HG03460 (cell line): Measurements from ENCODE around the gene AFF3.
"Not testable (repeated sequence)": the region's sequence is repeated elsewhere in the genome, so short reads cannot be mapped to it uniquely, and the experiment has no call there.

ENCODE experiments used
- ATAC-seq: cut with Tn5 transposase; IDR thresholded peaks from one replicate; pipeline ENCODE4 v1.9.1; 2021; ENCODE audit not compliant: unreplicated experiment

Gene AFF3

DNA sequence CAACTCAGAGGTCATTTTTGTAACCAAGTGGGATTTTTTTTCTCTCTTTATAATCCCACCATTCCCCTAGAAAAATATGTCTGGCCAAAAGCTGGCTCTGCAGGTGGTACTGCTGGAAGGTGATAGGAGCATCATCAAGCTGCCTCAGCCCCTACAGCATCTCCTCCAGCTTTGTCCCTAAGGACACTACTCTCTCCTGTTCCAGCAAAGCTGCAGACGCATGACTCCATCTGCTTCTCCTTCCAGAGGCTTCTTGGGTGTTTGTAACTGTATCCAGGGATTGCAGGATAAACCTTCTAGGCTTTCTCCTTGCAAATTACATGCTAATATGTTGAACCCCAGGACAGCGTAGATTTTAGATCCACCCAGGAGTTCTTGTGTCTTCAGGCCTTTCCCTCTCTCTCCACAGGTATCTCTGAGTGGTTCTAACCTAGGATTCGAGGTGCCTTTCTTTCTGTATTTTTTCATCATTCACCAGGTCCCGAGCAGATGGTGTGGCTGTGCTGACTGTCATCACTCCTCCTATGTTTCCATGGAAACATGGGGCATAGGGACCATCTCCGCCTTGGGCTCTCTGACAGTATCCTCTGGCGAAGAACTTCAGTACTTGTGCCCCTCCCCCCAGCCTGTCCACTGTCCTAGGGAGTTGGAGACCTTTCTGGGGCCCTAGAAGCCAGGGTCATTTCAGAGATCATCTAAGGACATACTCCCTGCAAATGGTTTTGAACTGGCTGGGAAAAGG is 34.3 kb downstream of the AFF3 start:
- no peak for ATAC-seq

DNA sequence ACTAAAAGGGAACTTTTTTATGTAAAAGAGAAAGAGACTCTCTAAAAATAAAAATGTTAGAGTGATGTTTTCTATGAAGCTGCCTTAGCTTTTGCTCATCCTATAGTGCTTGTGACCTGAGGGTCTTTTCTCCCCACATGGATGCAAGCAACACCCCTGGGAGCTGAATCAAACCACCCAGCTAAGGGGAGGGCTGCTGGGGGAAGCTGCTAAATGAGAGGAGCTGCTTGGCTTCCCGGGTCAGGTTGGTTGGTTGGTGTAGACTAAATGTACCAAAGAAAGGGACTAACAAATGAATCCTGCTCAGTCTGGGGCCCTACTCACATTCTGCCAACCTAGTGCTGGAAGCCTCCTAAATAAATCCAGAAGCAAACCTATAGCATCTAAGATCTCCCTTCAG is 35.0 kb downstream of the AFF3 start:
- no peak for ATAC-seq

DNA sequence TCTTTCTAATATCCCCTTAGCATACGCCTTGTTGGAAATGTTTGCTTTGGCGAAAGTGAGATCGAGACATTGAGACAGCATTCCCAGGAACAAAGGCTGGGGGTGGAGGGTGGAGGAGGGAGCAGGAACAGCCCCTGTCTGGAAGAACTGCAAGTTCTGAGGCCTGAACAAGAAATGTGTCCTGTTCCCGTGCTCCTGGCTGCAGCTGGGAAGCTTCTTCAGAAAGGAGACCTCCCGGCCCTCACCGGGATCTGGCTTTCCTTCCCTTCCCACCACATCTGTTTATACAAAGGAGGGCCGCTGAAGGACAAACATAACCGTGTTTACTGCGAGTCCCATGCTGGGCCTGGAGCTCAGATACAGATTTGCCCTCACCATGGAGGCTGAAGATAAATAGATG is 35.9 kb downstream of the AFF3 start:
- no peak for ATAC-seq

DNA sequence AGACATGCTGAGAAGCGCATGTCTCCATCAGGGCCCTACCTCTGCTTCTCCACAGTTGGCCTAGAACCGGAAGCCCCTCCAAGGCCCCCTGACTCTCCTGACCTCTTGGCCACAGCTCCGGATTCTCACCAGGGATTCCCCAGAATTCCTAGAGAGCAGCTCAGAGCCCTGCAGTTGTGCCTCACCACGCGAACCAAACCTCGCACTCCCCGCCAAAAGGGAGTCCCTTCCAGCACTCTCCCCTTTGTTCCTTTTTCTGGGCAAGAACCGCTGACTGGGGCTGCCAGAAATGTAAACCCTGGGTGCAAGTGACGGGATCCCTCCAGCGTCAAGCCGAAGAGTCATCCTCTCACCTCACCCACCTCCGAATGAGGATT is 36.7 kb downstream of the AFF3 start:
- no peak for ATAC-seq

DNA sequence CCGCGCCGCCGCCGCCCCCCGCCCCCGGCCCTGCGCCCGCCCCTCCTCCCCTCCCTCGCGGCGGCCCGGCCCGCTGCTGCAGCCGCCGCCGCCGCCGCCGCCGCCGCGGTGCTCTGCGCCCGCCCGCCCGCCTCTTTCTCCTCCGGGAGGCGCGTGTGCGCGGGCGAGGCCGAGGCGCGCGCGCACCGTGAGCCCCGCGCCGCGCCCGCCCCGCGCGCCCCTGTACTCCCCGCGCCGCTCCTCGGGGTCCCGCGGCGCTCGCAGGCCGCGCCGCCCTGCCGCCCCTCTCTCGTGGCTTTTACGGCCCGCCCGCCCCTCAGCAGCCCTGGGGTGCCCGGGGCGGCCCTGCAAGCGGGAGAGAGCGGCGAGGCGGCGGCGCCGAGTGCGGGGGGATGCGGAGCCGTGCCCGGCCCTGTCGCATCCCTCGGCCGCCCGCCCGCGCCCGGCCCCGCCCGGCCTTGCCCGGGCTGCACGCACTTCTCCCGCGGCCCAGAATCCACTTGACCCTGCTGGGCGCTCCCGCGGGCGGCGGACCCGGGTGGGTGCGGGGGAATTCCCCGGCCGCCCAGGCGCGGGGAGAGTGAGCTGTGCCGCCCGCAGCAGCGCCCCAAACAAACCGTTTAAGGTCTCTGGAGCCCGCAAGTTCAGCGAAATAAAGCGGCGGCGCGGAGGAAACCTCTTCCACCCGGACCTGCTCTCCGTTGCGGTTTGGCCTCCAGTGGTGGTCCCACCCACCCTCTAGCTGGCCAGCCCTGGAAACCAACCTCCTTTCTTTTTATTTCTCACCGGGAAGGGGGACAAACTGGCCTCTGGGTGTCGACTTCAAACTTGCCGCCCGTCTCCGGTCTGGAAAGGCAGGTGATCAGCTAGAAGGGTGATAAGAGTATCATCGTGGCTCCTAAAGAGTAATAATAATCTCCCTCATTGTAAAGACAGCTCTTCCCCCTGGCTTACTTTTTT is 37.4 kb downstream of the AFF3 start:
- no peak for ATAC-seq

DNA sequence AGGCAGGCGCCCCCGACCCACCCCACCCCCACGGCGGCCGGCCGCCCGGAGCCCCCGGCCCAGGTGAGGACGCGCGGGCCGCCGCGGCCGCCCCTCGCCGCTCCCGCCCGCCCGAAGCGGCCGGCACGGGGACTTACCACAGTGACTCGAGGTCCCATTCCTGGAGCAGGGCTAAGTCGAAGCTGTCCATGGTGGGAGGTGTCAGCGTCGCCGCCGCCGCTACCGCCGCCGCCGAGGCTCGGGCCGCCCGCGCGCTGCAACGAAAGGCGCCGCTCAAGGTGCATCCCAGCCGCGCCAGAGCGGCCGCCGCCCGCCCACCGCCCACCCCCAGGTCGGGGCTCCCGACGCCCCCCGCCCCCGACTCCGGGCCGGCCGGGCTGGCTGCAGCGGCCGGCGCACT is 38.1 kb downstream of the AFF3 start:
- not testable (repeated sequence) for ATAC-seq

DNA sequence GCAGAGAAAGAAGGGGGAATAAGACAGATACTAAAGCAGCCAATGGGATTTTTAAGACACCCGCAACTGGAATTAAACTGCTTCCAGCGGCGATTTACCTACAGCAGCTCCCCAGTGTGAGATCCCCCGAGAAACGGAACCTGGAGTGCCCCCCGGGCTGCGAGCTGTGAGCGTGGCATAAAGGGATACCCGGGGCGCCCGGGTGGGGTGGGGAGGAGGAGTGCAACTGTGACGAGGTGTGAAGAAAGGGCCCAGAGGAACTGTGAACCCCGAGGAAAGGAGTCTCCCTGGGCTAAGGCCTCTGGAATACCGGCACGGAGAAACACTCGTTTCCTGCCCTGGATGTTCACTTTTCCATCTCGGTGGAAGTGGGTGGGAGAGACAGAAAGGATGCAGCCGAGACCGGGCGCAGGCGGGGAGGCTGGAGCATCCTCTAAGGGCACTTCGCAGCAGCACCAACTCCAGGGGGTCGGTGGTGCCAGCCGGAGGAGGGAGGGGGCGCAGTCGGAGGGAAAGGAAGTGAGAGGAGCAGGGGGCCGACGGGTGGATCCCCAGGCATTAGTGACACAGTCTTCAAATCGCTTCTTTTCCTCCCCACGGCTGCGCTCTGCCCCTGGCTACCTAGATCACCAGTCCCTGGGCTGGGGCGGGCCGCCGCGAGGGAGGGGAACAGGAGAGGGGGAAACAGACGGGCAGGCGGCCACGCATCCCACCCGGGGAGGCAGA is 38.7 kb downstream of the AFF3 start:
- ATAC-seq, result not testable (repeated sequence)

DNA sequence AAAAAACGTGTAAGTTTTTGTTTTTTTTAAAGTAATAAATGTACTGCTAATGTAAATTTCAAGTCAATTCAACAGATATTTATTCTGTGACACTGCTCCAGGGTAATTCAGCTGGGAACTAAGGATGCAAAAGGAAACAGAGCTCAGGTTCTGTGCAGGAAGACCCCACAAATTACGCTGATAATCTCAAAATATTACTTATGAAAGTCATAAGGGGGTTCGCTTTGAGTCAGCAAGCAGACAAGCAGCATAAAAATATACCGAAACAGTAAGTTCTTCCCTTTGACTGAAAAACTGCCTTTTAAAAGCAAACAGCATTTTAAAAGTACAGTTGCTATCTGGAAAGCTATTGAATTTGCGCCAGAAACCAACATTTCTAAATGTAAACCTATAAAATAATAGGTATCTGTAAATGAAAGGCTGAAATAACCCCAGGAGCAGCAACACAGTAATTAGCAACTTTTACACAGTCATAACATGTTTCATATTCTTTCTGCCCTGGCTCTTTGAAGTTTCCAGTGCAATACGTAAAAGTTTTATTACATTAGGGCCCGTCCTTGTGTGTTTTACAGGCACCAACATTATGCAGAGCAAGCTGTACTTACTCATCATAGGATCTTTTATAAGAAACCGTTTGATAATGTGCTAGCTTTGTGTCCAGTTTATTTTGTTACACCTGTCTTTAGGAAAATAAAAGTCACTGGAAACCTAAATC is 39.8 kb downstream of the AFF3 start:
- ATAC-seq, result not testable (repeated sequence)

DNA sequence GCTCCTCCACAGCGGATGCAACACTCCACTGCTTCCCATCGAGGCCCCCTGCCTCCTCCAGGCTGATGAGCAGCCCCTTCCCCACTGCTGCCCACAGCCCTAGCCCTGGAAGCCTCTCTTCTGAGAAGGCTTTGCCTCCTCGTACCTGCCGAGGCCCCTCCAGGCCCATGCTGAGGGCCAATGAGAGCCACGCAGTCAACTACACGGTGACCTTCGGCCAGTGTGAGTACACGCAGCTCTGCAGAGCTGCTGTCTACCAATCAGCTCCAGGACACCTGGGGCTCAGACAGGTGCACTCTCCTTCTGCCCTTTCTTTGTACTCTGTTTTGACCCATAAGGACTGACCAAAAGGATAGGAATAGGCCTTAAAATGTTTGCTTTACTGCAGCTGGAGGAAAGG is 43.5 kb downstream of the AFF3 start:
- not testable (repeated sequence) for ATAC-seq

DNA sequence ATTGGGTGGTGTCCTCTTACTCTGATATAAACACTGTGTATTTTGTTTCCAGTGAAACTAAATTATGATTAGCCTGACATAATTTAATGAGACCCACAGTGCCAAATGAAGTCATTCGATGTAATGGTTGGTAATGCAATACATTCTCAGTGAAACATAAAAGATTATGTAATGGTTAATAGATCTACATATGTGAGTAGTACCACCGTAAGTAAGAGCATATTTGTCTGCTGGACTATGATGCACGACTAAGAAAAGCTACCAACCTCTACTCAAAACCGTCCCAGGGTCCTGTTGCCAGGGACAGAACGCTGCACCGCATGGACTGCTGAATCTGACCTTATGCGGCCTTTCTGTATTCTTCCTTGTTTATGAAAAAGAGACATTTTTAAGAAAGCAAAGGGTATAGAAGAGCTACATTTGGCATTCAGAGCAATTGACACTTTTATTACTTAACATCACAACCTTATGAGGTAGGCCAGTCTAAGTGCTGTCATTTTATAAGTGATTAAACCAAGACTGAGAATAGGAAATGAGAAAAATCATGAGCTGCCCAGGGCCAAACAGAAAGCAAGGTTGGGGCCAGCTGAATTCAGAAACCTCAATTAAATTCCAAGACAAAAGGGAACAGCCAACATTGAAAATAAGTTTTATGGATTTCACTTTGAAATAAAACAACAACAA is 44.6 kb downstream of the AFF3 start:
- not testable (repeated sequence) for ATAC-seq

DNA sequence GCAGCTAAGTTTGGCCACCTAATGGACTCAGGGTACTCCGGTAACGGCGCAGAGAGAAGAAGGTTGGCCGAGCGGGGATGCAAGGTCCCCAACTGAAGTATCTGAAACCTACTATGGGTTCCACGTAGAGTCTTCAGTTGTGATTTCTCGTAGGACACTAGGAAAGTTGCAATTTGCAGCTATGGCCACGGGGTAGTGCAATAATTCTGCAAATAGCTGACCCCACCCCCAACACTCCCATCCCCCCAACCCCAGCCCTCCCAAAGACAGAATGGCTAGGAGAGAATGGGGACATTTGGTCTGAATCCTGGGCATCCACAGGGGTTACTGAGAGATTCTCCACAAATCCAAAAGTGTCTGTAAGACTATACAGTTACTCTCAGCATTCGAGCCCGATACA is 46.5 kb downstream of the AFF3 start:
- ATAC-seq, result not testable (repeated sequence)

DNA sequence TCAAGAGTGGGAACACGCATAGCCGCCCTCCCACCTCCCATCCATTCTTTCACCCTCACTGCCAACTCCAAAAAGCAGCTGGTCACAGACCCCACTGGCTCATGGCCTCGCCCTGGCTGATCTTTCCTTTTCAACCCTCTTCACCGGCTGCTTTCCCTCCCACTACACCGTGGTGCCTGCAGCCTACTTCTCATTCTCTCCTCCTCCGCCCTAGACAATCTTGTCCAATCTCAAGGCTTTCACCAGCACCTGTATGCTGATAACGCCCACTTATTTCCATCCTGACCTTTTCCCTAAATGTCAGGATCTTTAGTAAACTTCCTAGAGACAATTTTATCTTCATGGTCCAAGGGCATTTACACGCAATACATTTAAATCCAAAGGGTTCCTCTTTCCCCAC is 50.6 kb downstream of the AFF3 start:
- not testable (repeated sequence) for ATAC-seq

DNA sequence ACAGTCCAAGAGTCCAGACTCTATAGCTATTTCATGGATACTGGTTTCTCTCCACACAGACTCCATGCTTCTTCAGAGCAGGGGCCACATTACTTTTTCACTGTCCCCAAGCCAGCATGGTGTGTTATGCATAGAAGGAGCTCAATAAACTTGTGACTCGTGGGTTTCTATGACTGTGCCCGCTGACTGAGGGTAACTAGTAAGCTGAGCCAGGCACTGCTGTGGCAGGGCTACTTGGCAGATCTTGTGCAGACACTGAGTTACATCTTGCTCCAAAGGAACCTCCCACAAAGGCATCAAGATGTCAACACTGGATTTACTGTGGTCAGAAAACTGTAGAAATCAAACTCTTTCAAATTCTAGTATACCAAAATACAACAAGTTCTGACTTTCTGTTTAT is 56.6 kb downstream of the AFF3 start:
- ATAC-seq, result not testable (repeated sequence)

DNA sequence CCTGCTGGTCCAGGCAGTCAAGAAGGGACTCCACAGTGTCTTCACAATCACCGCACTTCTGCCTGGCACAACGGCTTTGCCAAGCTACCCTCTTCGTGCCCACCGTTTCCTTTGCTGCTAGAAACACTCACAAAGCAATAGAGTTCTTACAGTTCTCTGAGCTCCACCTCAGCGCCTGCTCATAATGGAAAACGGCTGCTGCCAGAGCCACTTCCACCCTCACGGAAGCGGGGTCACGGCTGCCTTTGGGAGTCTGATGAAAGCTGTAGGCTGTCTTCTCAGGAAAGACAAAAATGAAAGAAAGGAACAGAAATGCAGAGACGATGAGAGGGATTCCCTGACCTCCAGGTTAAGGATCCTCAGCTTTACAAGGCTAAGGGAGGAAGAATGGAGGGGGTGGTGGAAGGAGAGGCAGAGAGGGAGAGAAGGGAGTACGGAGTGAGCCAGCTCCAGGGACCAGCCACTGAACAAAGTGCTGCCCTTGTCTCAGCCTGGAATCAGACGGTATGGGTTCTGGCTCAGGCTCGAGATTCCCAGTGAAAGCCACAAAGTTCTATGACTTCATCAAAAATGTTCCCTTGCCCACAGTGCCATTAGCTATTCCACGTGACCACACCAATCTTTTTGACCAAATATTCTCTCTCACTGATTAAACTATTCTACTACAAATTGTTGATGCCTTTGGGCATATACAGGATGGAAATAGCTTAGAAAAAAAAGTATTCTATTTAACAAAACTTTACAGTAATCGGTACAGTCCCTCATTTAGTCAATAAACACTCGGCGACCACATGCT is 58.8 kb downstream of the AFF3 start:
- ATAC-seq, result not testable (repeated sequence)

DNA sequence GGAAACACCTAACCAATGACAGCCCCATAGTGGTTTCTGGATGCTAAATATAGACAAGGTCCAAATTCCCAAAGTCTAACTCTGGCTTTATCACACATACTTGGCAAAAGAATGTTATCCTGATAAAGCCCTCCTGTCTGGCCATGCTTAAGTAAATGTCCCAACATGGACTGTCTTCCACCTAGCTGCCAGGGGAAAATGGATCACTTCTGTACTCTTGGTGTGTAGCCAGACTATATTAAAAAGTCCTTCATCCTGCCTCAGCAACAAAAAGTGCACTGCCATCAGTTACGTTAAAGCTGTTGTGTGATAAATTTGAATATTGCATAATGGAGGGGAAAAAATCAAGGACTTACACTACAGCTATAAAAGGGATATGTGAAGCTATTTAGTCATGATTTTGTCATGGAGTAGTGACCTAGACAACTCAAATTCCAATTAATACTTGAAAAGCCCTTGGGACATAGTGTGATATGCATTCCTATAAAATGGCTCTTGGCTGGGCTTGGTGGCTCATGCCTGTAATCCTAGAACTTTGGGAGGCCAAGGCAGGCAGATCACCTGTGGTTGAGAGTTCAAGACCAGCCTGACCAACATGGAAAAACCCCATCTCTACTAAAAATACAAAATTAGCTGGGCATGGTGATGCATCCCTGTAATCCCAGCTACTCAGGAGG is 60.0 kb downstream of the AFF3 start:
- not testable (repeated sequence) for ATAC-seq

DNA sequence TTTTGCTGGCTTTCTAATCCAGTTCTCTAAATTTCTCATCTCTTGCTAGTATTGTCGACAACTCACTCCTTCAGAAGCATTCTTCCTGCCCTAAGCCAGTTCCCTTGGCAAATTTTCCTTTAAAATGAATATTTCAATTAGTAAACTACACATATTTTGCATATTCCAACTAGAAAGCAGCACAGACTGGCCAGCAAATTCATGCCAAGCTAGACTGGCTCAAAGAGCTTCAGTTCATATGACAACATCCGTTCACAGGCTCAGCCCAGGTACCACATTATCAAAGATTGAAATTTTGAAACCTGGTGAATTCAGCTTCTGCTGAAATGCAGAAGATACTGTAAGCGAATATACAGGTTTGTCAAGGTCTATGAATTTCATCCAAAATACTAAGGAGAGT is 64.5 kb downstream of the AFF3 start:
- no peak for ATAC-seq

DNA sequence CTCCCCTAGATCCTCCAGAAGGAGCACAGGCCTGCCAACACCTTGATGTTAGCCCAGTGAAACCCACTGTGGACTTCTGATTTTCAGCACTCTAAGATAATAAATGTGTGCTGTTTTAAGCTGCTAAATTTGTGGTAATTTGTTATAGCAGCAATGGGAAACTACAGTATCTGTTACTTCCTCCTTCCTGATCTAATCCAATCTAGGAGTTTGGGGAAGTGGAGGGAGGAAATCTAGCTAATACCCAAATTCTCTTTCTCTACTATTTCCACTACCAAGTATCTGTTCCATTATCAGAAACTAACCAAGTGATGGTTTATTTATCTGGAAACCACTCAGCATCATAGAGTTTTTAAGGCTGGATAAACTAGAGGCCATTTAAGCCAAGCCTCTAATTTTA is 64.9 kb downstream of the AFF3 start:
- ATAC-seq, result no peak

DNA sequence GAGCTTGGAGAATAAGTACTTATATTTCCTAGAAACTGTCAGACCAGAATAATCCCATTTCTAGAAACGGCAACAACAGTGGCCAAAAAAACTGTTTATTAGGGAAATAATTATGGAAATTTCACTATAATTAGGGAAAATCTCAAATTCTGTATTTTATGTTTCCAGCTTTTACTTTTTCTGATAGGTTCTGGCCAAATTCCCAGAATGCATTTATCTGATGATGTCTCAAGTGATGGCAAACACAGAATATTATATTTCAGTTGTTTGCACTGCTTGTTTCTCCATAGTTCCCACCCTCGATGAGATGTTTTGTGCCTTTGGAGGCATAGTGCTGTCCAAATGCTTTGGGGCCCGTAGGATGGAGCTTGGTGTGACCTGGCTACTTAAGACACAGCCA is 66.9 kb downstream of the AFF3 start:
- no peak for ATAC-seq

DNA sequence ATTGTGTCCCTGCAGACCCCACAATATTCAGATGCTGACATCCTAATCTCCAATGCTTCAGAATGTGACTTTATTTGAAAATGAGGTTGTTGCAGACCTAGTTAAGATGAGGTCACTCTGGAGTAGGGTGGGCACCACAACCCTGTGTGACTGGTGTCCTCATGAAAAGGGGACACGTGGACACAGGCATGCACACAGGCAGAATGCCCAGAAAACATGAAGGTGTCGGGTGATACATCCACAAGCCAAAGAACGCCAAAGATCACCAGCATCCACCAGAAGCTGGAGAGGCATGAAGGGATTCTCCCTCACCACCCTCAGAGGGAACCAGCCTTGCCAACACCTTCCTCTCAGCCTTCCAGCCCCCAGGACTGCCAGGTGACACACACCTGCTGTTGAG is 69.3 kb downstream of the AFF3 start:
- ATAC-seq, result no peak
